HuH-7.5 (cell line): ENCODE measurements around the gene SCGB2A2.
A peak's percentile ranks its signal among the peaks of the same experiment; 100 is the strongest.

ENCODE experiments used
- DNase-seq: peaks from one replicate; pipeline ENCODE4 v3.0.0; 2011; ENCODE audit warnings: low spot score

The SCGB2A2 gene

GRCh38 chr11:62269654-62270278, at the start of gene SCGB2A2:
TSS of gene SCGB2A2 (plus strand) at chr11:62270158. CDS start at chr11:62270217, 59 bp downstream.
- peak; percentile 15 for DNase-seq

DNA sequence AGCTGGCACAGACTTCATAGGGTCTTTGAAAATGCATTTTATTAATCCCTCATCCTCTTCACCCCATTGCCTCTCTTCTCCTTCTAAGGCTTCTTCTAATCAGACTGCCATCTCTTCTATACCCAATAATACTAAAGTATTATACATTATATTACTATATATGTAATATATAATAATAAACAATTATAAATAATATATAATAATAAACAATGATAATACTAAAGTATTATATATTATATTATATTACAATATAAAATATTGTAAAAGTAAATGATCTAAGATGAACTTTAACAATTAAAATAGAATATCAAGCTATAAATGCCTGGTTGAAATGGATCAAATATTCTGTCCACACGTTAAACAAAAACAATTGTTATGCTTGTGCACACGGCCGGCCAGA, 48.5 kb upstream of the SCGB2A2 start:
- DNase-seq: no peak

GRCh38 chr11:62223095-62223494, 46.9 kb upstream of the SCGB2A2 start:
- DNase-seq: no peak

GRCh38 chr11:62233730-62234129, 36.2 kb upstream of the SCGB2A2 start:
- DNase-seq: no peak

DNA sequence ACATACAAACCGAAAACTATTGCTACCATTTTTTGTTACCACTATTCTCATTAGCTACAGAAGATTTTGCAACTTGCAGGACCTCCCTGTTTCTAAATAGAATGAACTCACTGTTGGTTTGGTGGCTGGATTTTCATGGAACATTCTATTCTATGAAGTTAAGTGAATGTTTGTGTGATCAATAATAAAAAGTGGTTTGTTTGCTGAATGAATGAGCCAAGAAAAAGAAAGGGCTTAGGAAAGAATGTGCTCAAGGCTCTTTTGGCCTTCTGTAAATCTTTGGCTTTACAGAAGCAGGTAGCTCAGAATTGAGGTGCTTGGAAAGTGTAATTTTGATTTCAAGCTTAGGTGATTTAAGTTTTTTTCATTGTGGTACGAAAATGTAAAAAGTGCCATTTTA, 33.8 kb upstream of the SCGB2A2 start:
- DNase-seq: no peak

- DNase-seq: no peak
These were observed 32.5 kb upstream of the SCGB2A2 start for GRCh38 chr11:62237499-62237898.

- no peak for DNase-seq
These were observed 31.8 kb upstream of the SCGB2A2 start for GRCh38 chr11:62238151-62238550.

DNA sequence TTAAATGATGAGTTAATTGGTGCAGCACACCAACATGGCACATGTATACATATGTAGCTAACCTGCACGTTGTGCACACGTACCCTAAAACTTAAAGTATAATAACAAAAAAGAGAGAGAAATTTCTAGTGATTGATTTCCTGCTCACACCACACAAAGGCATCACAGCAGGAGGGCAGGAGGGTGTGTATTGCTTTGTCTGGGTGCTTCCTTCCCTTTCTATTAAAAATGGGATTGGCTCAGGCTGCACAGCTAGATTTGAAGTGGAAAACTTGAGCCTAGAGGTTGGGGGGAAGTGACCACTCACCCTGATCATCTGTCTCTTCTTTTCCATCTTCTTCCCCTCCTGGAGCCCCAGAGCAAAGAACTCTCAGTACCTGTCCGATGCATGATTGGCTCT, 28.9 kb upstream of the SCGB2A2 start:
- no peak for DNase-seq

DNA sequence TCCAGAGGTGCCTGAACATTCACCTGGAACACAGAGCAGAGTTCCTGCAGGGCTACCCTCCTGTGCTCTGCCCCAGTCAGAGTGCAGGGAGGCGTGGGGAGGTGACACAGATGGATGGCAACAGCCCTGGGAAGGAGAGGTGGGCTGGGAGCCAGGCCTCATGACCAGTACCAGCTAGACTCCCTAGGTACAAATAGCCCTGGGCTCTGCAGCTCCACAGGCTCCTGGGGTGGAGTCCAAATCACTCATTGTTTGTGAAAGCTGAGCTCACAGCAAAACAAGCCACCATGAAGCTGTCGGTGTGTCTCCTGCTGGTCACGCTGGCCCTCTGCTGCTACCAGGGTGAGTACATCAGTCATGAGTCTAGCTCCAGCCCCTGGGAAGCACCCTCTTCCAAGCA, 27.9 kb upstream of the SCGB2A2 start, which contains the start of gene SCGB1D2:
Gene SCGB1D2 (plus strand): TSS at position 219 of the 400 bp plus-strand sequence. CDS start 69 bp downstream, at position 288.
- peak; percentile 9 for DNase-seq

DNA sequence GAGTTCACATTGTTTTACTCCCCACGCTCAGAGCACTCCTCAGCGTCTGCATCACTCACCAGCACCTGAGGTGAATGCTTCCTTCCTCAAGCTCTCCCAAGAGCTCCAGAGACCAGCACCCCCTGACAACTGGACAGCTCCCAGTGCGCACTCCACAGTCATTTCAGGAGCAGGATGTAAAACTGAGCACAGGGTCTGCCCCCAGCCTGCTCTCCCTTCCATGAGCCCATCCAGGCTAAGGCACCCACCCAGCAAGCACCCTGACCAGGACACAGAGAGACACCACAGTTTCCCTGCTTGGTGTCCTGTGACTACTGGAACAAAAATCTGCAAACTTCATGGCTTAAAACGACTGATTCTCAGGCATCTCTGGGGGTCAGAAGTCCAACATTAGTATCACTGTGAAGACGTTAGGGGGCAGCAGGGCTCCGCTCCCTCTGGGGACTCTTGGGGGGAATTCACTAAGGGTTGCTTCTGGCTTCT, 24.6 kb upstream of the SCGB2A2 start:
- no peak for DNase-seq

- no peak for DNase-seq
These were observed 18.3 kb upstream of the SCGB2A2 start for GRCh38 chr11:62251698-62252097.

GRCh38 chr11:62253999-62254542, 15.9 kb upstream of the SCGB2A2 start:
- no peak for DNase-seq

DNA sequence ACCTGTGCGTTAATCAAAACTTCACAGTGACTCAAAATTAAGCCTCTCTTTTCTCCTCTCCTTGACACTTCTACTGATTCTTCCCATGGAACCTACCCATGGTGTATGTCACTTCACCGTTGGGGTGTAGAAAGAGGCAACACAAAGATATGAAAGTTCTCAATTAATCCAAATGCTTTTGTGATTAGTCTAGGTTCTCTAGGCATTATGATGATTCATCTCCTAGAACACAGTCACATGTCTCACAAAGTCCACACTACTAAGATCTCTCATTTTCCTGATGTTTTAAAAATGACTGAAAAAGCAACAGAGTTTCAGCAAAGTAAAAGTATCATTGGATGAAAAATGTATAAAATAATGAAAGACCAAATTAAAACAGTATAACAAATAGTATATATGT, 13.7 kb upstream of the SCGB2A2 start:
- no peak for DNase-seq

DNA sequence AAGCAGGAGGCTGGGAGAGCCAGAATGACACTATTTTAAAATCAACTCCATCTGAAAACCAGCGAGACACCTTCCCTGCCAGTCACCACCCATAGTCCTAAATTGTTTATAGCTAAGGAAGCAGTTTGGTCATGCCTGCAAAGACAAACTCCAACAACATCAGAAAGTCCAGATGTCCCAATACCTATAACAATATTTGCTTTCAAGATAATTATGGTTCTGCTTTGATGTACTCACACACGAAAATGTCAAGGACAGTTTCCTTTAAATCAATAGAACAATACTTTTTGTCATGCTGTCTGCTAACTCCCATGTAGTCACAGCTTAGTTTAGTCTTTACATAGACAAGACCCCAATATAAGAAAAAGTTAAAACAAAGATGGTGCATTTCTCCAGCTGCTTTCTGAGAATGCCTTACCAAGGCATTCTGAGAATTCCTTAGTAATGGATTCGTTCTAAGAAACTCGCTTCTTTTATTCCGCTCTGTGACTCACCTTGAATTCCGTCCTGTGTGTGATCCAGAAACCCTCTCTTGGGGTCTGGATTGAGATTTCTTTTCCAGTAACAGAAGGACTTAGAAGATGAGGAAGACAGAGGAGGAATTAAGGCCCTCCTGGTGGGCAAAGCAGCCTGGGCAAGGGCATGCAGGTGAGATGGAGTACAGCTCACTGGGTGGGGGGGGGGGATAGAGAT, 9.6 kb upstream of the SCGB2A2 start:
- DNase-seq: no peak

GRCh38 chr11:62264004-62264403, 6.0 kb upstream of the SCGB2A2 start:
- no peak for DNase-seq

GRCh38 chr11:62266558-62266957, 3.4 kb upstream of the SCGB2A2 start:
- no peak for DNase-seq

DNA sequence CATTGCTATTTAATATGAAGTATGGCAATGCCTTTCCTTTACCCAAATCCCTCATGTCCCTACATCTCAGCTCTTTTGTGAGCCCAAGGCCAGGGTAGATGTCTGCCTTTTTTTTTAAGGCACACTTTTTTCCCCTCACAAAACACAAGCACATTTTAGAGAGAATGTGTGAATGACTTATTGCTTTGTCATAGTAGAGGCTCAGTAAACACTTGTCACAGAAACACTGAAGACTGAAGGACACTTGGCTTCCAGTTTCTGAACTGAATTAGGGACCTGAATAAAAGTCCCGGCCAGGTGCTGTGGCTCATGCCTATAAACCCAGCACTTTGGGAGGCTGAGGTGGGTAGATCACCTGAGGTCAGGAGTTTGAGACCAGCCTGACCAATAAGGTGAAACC, 2.9 kb upstream of the SCGB2A2 start:
- no peak for DNase-seq

- DNase-seq: no peak
These were observed 2.4 kb upstream of the SCGB2A2 start for GRCh38 chr11:62267576-62267975.

GRCh38 chr11:62273284-62273683, 3.3 kb downstream of the SCGB2A2 start:
- no peak for DNase-seq

DNA sequence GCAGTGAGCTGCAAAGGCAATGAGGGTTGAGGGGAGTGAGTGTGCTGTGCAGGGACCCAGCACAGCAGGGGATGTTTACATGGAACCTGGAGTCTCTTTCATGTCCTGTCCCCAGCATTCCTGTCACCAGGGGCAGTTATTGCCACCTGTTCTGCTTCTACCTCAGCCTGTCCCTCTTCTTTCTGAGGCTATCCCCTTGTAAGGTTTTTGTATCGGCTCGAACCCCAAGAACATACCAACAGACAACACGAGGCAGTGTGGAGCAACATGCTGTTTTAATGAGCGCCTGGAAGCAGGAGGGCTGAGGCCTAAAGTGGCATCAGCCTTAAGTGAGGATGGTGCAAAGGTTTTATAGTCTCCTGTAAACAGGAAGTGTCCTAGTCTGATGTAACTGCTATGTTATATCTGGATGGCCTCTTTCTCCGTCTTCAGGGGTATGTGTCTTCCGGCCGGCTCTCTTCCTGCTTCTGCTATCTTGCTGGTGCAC, 3.9 kb downstream of the SCGB2A2 start:
- DNase-seq: no peak

GRCh38 chr11:62280452-62280851, 10.5 kb downstream of the SCGB2A2 start:
- no peak for DNase-seq

DNA sequence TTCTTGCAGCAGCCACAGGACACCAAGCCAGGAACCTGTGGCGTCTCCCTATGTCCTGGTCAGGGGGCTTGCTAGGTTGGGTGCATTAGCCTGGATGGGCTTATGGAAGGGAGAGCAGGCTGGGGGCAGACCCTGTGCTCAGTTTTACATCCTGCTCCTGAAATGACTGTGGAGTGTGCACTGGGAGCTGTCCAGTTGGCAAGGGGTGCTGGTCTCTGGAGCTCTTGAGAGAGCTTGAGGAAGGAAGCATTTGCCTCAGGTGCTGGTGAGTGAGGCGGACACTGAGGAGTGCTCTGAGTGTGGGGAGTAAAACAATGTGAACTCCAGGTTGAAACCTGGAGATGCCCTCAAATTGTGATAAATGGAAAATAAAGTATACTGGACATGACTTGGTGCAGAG, 25.5 kb downstream of the SCGB2A2 start:
- no peak for DNase-seq

- no peak for DNase-seq
These were observed 29.0 kb downstream of the SCGB2A2 start, which contains the start of gene SCGB1D4 for GRCh38 chr11:62298975-62299374. TSS of gene SCGB1D4 (minus strand) at chr11:62299075. CDS start at chr11:62299010, 65 bp downstream.
